Rectal smooth muscle tissue (tissue), 1 donor: ENCODE data around the gene NCOA6.

ENCODE experiments used
- H3K27ac ChIP-seq: one replicate; pipeline ENCODE4 v1.7.0; 2013; ENCODE audit warnings: low read depth, low read length, inconsistent platforms
- H3K27me3 ChIP-seq: one replicate; pipeline ENCODE4 v1.7.0; 2013; ENCODE audit warnings: low read length; ENCODE audit not compliant: control insufficient read depth, insufficient read depth
- H3K36me3 ChIP-seq: one replicate; pipeline ENCODE4 v1.7.0; 2013; ENCODE audit warnings: low read length; ENCODE audit not compliant: control insufficient read depth, insufficient read depth
- H3K4me1 ChIP-seq: one replicate; pipeline ENCODE4 v1.7.0; 2013; ENCODE audit warnings: low read length; ENCODE audit not compliant: control insufficient read depth, insufficient read depth
- H3K4me3 ChIP-seq: one replicate; pipeline ENCODE4 v1.7.0; 2013; ENCODE audit warnings: low read length
- H3K9ac ChIP-seq: one replicate; pipeline ENCODE4 v1.7.0; 2013; ENCODE audit warnings: low read length

The NCOA6 gene

GRCh38 chr20:34753706-34754461, 71.6 kb downstream of the NCOA6 start:
- Histone ChIP-seq H3K27ac (no peak overlapping the region), H3K4me1 (no peaks in the 10 kb centered on the region), H3K9ac (no peak overlapping the region), H3K27me3 (no peaks in the 10 kb centered on the region), H3K36me3 (peaks cover 25% of the 10 kb centered on the region), H3K4me3 (no peak overlapping the region)

GRCh38 chr20:34751453-34751852, 74.0 kb downstream of the NCOA6 start:
- Histone ChIP-seq H3K4me1 (no peaks in the 10 kb centered on the region), H3K9ac (no peak overlapping the region), H3K36me3 (peaks cover 16% of the 10 kb centered on the region), H3K27ac (no peak overlapping the region), H3K4me3 (no peak overlapping the region), H3K27me3 (no peaks in the 10 kb centered on the region)

- Histone ChIP-seq H3K4me1 (no peaks in the 10 kb centered on the region), H3K9ac (no peak overlapping the region), H3K4me3 (no peak overlapping the region), H3K27me3 (no peaks in the 10 kb centered on the region), H3K36me3 (peaks cover 16% of the 10 kb centered on the region), H3K27ac (no peak overlapping the region)
These were observed 75.0 kb downstream of the NCOA6 start for GRCh38 chr20:34750484-34750883.

- Histone ChIP-seq H3K27me3 (no peaks in the 10 kb centered on the region), H3K36me3 (peaks cover 24% of the 10 kb centered on the region), H3K27ac (no peak overlapping the region), H3K4me3 (no peak overlapping the region), H3K4me1 (no peaks in the 10 kb centered on the region), H3K9ac (no peak overlapping the region)
These were observed 76.7 kb downstream of the NCOA6 start for GRCh38 chr20:34748709-34749108.

- no peaks in the 10 kb centered on the region for H3K4me1 ChIP-seq
- H3K27me3 ChIP-seq, result no peaks in the 10 kb centered on the region
- H3K4me3 ChIP-seq, result no peak overlapping the region
- no peak overlapping the region for H3K9ac ChIP-seq
- no peak overlapping the region for H3K27ac ChIP-seq
- H3K36me3 ChIP-seq, result peaks cover 34% of the 10 kb centered on the region
These were observed 78.0 kb downstream of the NCOA6 start for GRCh38 chr20:34747479-34747878.

- Histone ChIP-seq H3K27ac (no peak overlapping the region), H3K36me3 (peaks cover 34% of the 10 kb centered on the region), H3K27me3 (no peaks in the 10 kb centered on the region), H3K4me3 (no peak overlapping the region), H3K4me1 (no peaks in the 10 kb centered on the region), H3K9ac (no peak overlapping the region)
These were observed 78.8 kb downstream of the NCOA6 start for GRCh38 chr20:34746674-34747073.

- Histone ChIP-seq H3K36me3 (peaks cover 34% of the 10 kb centered on the region), H3K4me3 (no peak overlapping the region), H3K4me1 (no peaks in the 10 kb centered on the region), H3K27me3 (no peaks in the 10 kb centered on the region), H3K27ac (no peak overlapping the region), H3K9ac (no peak overlapping the region)
These were observed 80.6 kb downstream of the NCOA6 start for GRCh38 chr20:34744847-34745246.

GRCh38 chr20:34744340-34744739, 81.1 kb downstream of the NCOA6 start:
- H3K27me3 ChIP-seq, result no peaks in the 10 kb centered on the region
- H3K27ac ChIP-seq, result no peak overlapping the region
- H3K4me1 ChIP-seq, result no peaks in the 10 kb centered on the region
- no peak overlapping the region for H3K9ac ChIP-seq
- no peak overlapping the region for H3K4me3 ChIP-seq
- H3K36me3 ChIP-seq, result peaks cover 29% of the 10 kb centered on the region

GRCh38 chr20:34743039-34743438, 82.4 kb downstream of the NCOA6 start:
- Histone ChIP-seq H3K4me1 (no peaks in the 10 kb centered on the region), H3K27ac (no peak overlapping the region), H3K4me3 (no peak overlapping the region), H3K27me3 (no peaks in the 10 kb centered on the region), H3K36me3 (peaks cover 25% of the 10 kb centered on the region), H3K9ac (no peak overlapping the region)

- Histone ChIP-seq H3K27me3 (no peaks in the 10 kb centered on the region), H3K27ac (no peak overlapping the region), H3K4me3 (no peak overlapping the region), H3K36me3 (peaks cover 14% of the 10 kb centered on the region), H3K9ac (no peak overlapping the region), H3K4me1 (no peaks in the 10 kb centered on the region)
These were observed 89.2 kb downstream of the NCOA6 start for GRCh38 chr20:34736106-34736735.

- Histone ChIP-seq H3K4me1 (no peaks in the 10 kb centered on the region), H3K27ac (no peak overlapping the region), H3K4me3 (no peak overlapping the region), H3K36me3 (peaks cover 9% of the 10 kb centered on the region), H3K27me3 (no peaks in the 10 kb centered on the region), H3K9ac (no peak overlapping the region)
These were observed 92.9 kb downstream of the NCOA6 start for GRCh38 chr20:34732523-34732922.

- Histone ChIP-seq H3K27me3 (no peaks in the 10 kb centered on the region), H3K36me3 (peaks cover 12% of the 10 kb centered on the region), H3K27ac (no peak overlapping the region), H3K4me1 (no peaks in the 10 kb centered on the region), H3K9ac (no peak overlapping the region), H3K4me3 (no peak overlapping the region)
These were observed 96.0 kb downstream of the NCOA6 start for GRCh38 chr20:34729416-34729815.

- H3K36me3 ChIP-seq, result peaks cover 3% of the 10 kb centered on the region
- H3K4me1 ChIP-seq, result no peaks in the 10 kb centered on the region
- no peaks in the 10 kb centered on the region for H3K27me3 ChIP-seq
- H3K27ac ChIP-seq, result no peak overlapping the region
- no peak overlapping the region for H3K9ac ChIP-seq
- H3K4me3 ChIP-seq, result no peak overlapping the region
These were observed 101.3 kb downstream of the NCOA6 start for GRCh38 chr20:34724172-34724571.
